ENCODE measurements around the gene TPRG1. TPM values are rescaled to one million over a fixed set of nuclear protein-coding genes. Genes with fewer than 3 reads are reported as not detected.
"Not testable (repeated sequence)": the region's sequence is repeated elsewhere in the genome, so short reads cannot be mapped to it uniquely, and the experiment has no call there.

The TPRG1 gene
- total RNA-seq, 1 experiment from 2014 or later = 0.04 TPM

GRCh38 chr3:189317911-189318310, 146.1 kb downstream of the TPRG1 start:
- Histone ChIP-seq H3K4me3 (no peak overlapping the region), H3K27ac (no peak overlapping the region), H3K27me3 (no peaks in the 10 kb centered on the region)

GRCh38 chr3:189320511-189320910, 148.7 kb downstream of the TPRG1 start:
- Histone ChIP-seq H3K4me3 (no peak overlapping the region), H3K27ac (no peak overlapping the region), H3K27me3 (no peaks in the 10 kb centered on the region), H3K36me3 (no peaks in the 10 kb centered on the region), H3K4me1 (peaks cover 15% of the 10 kb centered on the region), H3K9me3 (replicated peaks) (no peaks in the 10 kb centered on the region)
- no peak for DNase-seq

More at GRCh38 chr3:189317911-189318310, 146.1 kb downstream of the TPRG1 start:
- DNase-seq = no peak
- Histone ChIP-seq H3K36me3 (no peaks in the 10 kb centered on the region), H3K9me3 (replicated peaks) (no peaks in the 10 kb centered on the region), H3K4me1 (no peaks in the 10 kb centered on the region)

- Histone ChIP-seq H3K9me3 (replicated peaks) (no peaks in the 10 kb centered on the region), H3K27ac (no peak overlapping the region), H3K36me3 (no peaks in the 10 kb centered on the region), H3K4me3 (no peak overlapping the region), H3K27me3 (no peaks in the 10 kb centered on the region), H3K4me1 (peaks cover 17% of the 10 kb centered on the region)
- no peak for DNase-seq
Measured at GRCh38 chr3:189322339-189322738, 150.6 kb downstream of the TPRG1 start.

GRCh38 chr3:189324538-189325138, 152.9 kb downstream of the TPRG1 start:
- H3K9me3 ChIP-seq (replicated peaks) = no peaks in the 10 kb centered on the region
- no peaks in the 10 kb centered on the region for H3K27me3 ChIP-seq
- no peak overlapping the region for H3K4me3 ChIP-seq
- peak; percentile 64 to 83 for DNase-seq
- no peak overlapping the region for H3K27ac ChIP-seq
- H3K36me3 ChIP-seq = no peaks in the 10 kb centered on the region
- H3K4me1 ChIP-seq = peaks cover 17% of the 10 kb centered on the region

GRCh38 chr3:189325454-189325853, 153.7 kb downstream of the TPRG1 start:
- Histone ChIP-seq H3K4me3 (no peak overlapping the region), H3K27me3 (no peaks in the 10 kb centered on the region), H3K4me1 (peaks cover 17% of the 10 kb centered on the region), H3K9me3 (replicated peaks) (no peaks in the 10 kb centered on the region), H3K27ac (no peak overlapping the region), H3K36me3 (no peaks in the 10 kb centered on the region)
- DNase-seq = peak in 1 of 2 experiments; percentile 8

- not testable (repeated sequence) for H3K27ac ChIP-seq; DNase-seq; H3K9me3 ChIP-seq (replicated peaks)
Measured at GRCh38 chr3:189329630-189330029, 157.9 kb downstream of the TPRG1 start.

GRCh38 chr3:189330066-189330465, 158.3 kb downstream of the TPRG1 start:
- Histone ChIP-seq H3K4me3 (no peak overlapping the region), H3K36me3 (no peaks in the 10 kb centered on the region), H3K27ac (no peak overlapping the region), H3K9me3 (replicated peaks) (no peaks in the 10 kb centered on the region), H3K27me3 (no peaks in the 10 kb centered on the region), H3K4me1 (peaks cover 6% of the 10 kb centered on the region)
- no peak for DNase-seq

More at GRCh38 chr3:189329630-189330029, 157.9 kb downstream of the TPRG1 start:
- not testable (repeated sequence) for H3K36me3 ChIP-seq, H3K4me3 ChIP-seq, H3K4me1 ChIP-seq, H3K27me3 ChIP-seq

GRCh38 chr3:189331002-189331418, 159.2 kb downstream of the TPRG1 start:
- H3K4me1 ChIP-seq = no peaks in the 10 kb centered on the region
- H3K4me3 ChIP-seq = no peak overlapping the region
- no peaks in the 10 kb centered on the region for H3K27me3 ChIP-seq
- no peak for DNase-seq
- no peaks in the 10 kb centered on the region for H3K9me3 ChIP-seq (replicated peaks)
- H3K27ac ChIP-seq = no peak overlapping the region
- H3K36me3 ChIP-seq = no peaks in the 10 kb centered on the region

GRCh38 chr3:189334064-189334920, 162.5 kb downstream of the TPRG1 start:
- Histone ChIP-seq H3K9me3 (replicated peaks) (no peaks in the 10 kb centered on the region), H3K4me1 (peaks cover 22% of the 10 kb centered on the region), H3K36me3 (no peaks in the 10 kb centered on the region), H3K4me3 (no peak overlapping the region), H3K27me3 (no peaks in the 10 kb centered on the region), H3K27ac (no peak overlapping the region)
- DNase-seq = no peak

- peak overlapping the region; percentile 82 for H3K27ac ChIP-seq
- H3K9me3 ChIP-seq (replicated peaks) = no peaks in the 10 kb centered on the region
- peaks cover 23% of the 10 kb centered on the region for H3K4me1 ChIP-seq
- H3K27me3 ChIP-seq = no peaks in the 10 kb centered on the region
- DNase-seq = peak; percentile 44 to 66
- no peak overlapping the region for H3K4me3 ChIP-seq
- no peaks in the 10 kb centered on the region for H3K36me3 ChIP-seq
Measured at GRCh38 chr3:189337673-189338091, 165.9 kb downstream of the TPRG1 start.

- H3K4me3 ChIP-seq = peak overlapping the region; percentile 4; the same call in 1 of the 2 replicates
- H3K9me3 ChIP-seq (replicated peaks) = no peaks in the 10 kb centered on the region
- peak overlapping the region; percentile 82 for H3K27ac ChIP-seq
- H3K4me1 ChIP-seq = peaks cover 23% of the 10 kb centered on the region
- no peaks in the 10 kb centered on the region for H3K27me3 ChIP-seq
- DNase-seq = peak; percentile 72 to 87
- no peaks in the 10 kb centered on the region for H3K36me3 ChIP-seq
Measured at GRCh38 chr3:189338366-189338765, 166.6 kb downstream of the TPRG1 start.

- Histone ChIP-seq H3K27ac (no peak overlapping the region), H3K9me3 (replicated peaks) (no peaks in the 10 kb centered on the region), H3K4me1 (peaks cover 23% of the 10 kb centered on the region), H3K36me3 (no peaks in the 10 kb centered on the region), H3K4me3 (no peak overlapping the region), H3K27me3 (no peaks in the 10 kb centered on the region)
- no peak for DNase-seq
Measured at GRCh38 chr3:189339996-189340395, 168.2 kb downstream of the TPRG1 start.

GRCh38 chr3:189340680-189341460, 169.1 kb downstream of the TPRG1 start:
- Histone ChIP-seq H3K27me3 (no peaks in the 10 kb centered on the region), H3K4me1 (peaks cover 23% of the 10 kb centered on the region), H3K36me3 (no peaks in the 10 kb centered on the region), H3K9me3 (replicated peaks) (no peaks in the 10 kb centered on the region), H3K4me3 (no peak overlapping the region), H3K27ac (no peak overlapping the region)
- DNase-seq = peak in 1 of 2 experiments; percentile 12

GRCh38 chr3:189342811-189343210, 171.0 kb downstream of the TPRG1 start:
- Histone ChIP-seq H3K4me3 (no peak overlapping the region), H3K9me3 (replicated peaks) (no peaks in the 10 kb centered on the region), H3K27ac (no peak overlapping the region), H3K4me1 (peaks cover 16% of the 10 kb centered on the region), H3K27me3 (no peaks in the 10 kb centered on the region), H3K36me3 (no peaks in the 10 kb centered on the region)
- DNase-seq = no peak

GRCh38 chr3:189344996-189345395, 173.2 kb downstream of the TPRG1 start:
- Histone ChIP-seq H3K4me1 (no peaks in the 10 kb centered on the region), H3K4me3 (no peak overlapping the region), H3K9me3 (replicated peaks) (no peaks in the 10 kb centered on the region), H3K36me3 (no peaks in the 10 kb centered on the region), H3K27ac (no peak overlapping the region), H3K27me3 (no peaks in the 10 kb centered on the region)
- DNase-seq = no peak
